HepG2 (cell line): Measurements from ENCODE around the gene TM9SF3. TPM values are rescaled to one million over a fixed set of nuclear protein-coding genes. Genes with fewer than 3 reads are reported as not detected.
A peak's percentile ranks its signal among the peaks of the same experiment; 100 is the strongest.

ENCODE experiments used
- EP300 ChIP-seq, 3 experiments: sonication (generic) in 1 of 3; formaldehyde crosslinking in 1 of 3; IDR thresholded peaks; 2 replicates each; pipeline versions ENCODE4 v1.5.1 to v1.6.1; 2011 to 2020; ENCODE audit warnings: low read depth in 2 of 3, low read length in 2 of 3, borderline replicate concordance in 1 of 3, improper control_type of control experiment in 1 of 3, mild to moderate bottlenecking in 1 of 3, missing genetic modification reagents in 1 of 3, moderate library complexity in 1 of 3
- EZH2 ChIP-seq: conservative IDR thresholded peaks from 2 replicates; pipeline ENCODE4 v1.6.1; 2012; ENCODE audit warnings: mild to moderate bottlenecking, low read depth, low read length, moderate library complexity
- FOXA3 ChIP-seq: IDR thresholded peaks from 2 replicates; pipeline ENCODE4 v1.6.1; 2016; ENCODE audit warnings: missing genetic modification reagents, missing compliant biosample characterization
- FOXK1 ChIP-seq: sonication (generic); formaldehyde crosslinking; IDR thresholded peaks from 2 replicates; pipeline ENCODE4 v1.4.0; 2020; ENCODE audit warnings: low read depth, missing genetic modification reagents, borderline replicate concordance
- FOXP1 ChIP-seq, 2 experiments: fragments of 450-650 bp in 1 of 2; IDR thresholded peaks; 2 replicates each; pipeline ENCODE4 v1.6.1; 2017 to 2018; ENCODE audit warnings: antibody characterized with exemption in 1 of 2
- JARID2 ChIP-seq: sonication (generic); formaldehyde crosslinking; IDR thresholded peaks from 2 replicates; pipeline ENCODE4 v1.8.1; 2023; ENCODE audit warnings: missing genetic modification reagents, inconsistent platforms; ENCODE audit not compliant: insufficient replicate concordance
- KAT2B ChIP-seq: fragments of 150-350 bp; IDR thresholded peaks from 2 replicates; pipeline ENCODE4 v1.6.1; 2014; ENCODE audit warnings: low read depth, low read length, borderline replicate concordance
- KLF16 ChIP-seq, 2 experiments: sonication (generic) in 1 of 2; formaldehyde crosslinking in 1 of 2; IDR thresholded peaks; 2 replicates each; pipeline versions ENCODE4 v1.6.1 to v1.8.0; 2016 to 2023; ENCODE audit warnings: missing genetic modification reagents in 2 of 2, missing compliant biosample characterization in 1 of 2
- NR2C2 ChIP-seq: sonication (generic); formaldehyde crosslinking; IDR thresholded peaks from 2 replicates; pipeline ENCODE4 v1.4.0; 2020; ENCODE audit warnings: missing genetic modification reagents, mild to moderate bottlenecking, moderate library complexity, borderline replicate concordance
- RARA ChIP-seq: IDR thresholded peaks from 2 replicates; pipeline ENCODE4 v1.6.1; 2016; ENCODE audit warnings: missing genetic modification reagents, missing compliant biosample characterization
- SOX13 ChIP-seq, 3 experiments: fragments of 450-650 bp in 1 of 3; sonication (generic) in 1 of 3; formaldehyde crosslinking in 1 of 3; IDR thresholded peaks in 2 of 3; conservative IDR thresholded peaks in 1 of 3; 2 replicates each; pipeline versions ENCODE4 v1.5.0 to v1.6.1; 2016 to 2020; ENCODE audit warnings: antibody characterized with exemption in 1 of 3, mild to moderate bottlenecking in 1 of 3, missing compliant biosample characterization in 1 of 3, missing genetic modification reagents in 1 of 3, moderate library complexity in 1 of 3
- SP5 ChIP-seq: IDR thresholded peaks from 2 replicates; pipeline ENCODE4 v1.6.1; 2016; ENCODE audit warnings: low read depth, borderline replicate concordance
- SRY ChIP-seq: sonication (generic); formaldehyde crosslinking; IDR thresholded peaks from 2 replicates; pipeline ENCODE4 v1.8.0; 2022; ENCODE audit warnings: mild to moderate bottlenecking, missing genetic modification reagents
- TCF7 ChIP-seq: sonication (generic); IDR thresholded peaks from 2 replicates; pipeline ENCODE4 v1.6.1; 2016; ENCODE audit warnings: antibody characterized with exemption, low read depth
- ZNF75D ChIP-seq: sonication (generic); formaldehyde crosslinking; IDR thresholded peaks from 2 replicates; pipeline ENCODE4 v1.8.1; 2023; ENCODE audit warnings: missing genetic modification reagents, mild to moderate bottlenecking, borderline replicate concordance
- polyA plus RNA-seq, 8 experiments: library from polyadenylated mRNA; depleted of rRNA in 3 of 8; stranded (reverse) in 7 of 8; unstranded in 1 of 8; fragments of >200 nt; fragmentation: Illumina TruSeq in 4 of 8; extraction: Trizol in 4 of 8; gene quantifications; 2 replicates each; pipeline versions ENCODE4 v1.2.1 to v1.2.3, GENCODE V29; 2011 to 2016; ENCODE audit warnings: low read depth in 4 of 8, missing spikeins in 1 of 8, mixed read lengths in 1 of 8; ENCODE audit not compliant: insufficient read depth in 1 of 8
- total RNA-seq, 5 experiments: library from RNA; depleted of rRNA; stranded (reverse); fragments of >200 nt; fragmentation: Illumina TruSeq; extraction: Trizol; gene quantifications; 2 replicates each; pipeline ENCODE4 v1.2.3, GENCODE V29; 2016; ENCODE audit warnings: low read depth in 1 of 5
- TF ChIP-seq, protein P1 (sequence below): IDR thresholded peaks from 2 replicates; pipeline ENCODE4 v1.4.0; 2020; ENCODE audit warnings: mild to moderate bottlenecking, missing genetic modification reagents
- TF ChIP-seq, protein P2 (sequence below): sonication (generic); formaldehyde crosslinking; IDR thresholded peaks from 2 replicates; pipeline ENCODE4 v1.4.0; 2020; ENCODE audit warnings: mild to moderate bottlenecking, missing genetic modification reagents

Gene TM9SF3
- total and polyA plus RNA-seq, 2 of the 13 experiments (the other 11 are each of a cell fraction or from before 2014, with no cell fraction given): 43.8 to 120 TPM

- TF ChIP-seq, protein P1, sequence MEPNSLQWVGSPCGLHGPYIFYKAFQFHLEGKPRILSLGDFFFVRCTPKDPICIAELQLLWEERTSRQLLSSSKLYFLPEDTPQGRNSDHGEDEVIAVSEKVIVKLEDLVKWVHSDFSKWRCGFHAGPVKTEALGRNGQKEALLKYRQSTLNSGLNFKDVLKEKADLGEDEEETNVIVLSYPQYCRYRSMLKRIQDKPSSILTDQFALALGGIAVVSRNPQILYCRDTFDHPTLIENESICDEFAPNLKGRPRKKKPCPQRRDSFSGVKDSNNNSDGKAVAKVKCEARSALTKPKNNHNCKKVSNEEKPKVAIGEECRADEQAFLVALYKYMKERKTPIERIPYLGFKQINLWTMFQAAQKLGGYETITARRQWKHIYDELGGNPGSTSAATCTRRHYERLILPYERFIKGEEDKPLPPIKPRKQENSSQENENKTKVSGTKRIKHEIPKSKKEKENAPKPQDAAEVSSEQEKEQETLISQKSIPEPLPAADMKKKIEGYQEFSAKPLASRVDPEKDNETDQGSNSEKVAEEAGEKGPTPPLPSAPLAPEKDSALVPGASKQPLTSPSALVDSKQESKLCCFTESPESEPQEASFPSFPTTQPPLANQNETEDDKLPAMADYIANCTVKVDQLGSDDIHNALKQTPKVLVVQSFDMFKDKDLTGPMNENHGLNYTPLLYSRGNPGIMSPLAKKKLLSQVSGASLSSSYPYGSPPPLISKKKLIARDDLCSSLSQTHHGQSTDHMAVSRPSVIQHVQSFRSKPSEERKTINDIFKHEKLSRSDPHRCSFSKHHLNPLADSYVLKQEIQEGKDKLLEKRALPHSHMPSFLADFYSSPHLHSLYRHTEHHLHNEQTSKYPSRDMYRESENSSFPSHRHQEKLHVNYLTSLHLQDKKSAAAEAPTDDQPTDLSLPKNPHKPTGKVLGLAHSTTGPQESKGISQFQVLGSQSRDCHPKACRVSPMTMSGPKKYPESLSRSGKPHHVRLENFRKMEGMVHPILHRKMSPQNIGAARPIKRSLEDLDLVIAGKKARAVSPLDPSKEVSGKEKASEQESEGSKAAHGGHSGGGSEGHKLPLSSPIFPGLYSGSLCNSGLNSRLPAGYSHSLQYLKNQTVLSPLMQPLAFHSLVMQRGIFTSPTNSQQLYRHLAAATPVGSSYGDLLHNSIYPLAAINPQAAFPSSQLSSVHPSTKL (CRISPR knock-in tag): peak; percentile 72
- no peak for TF ChIP-seq SOX13 (IDR thresholded peaks at IDR 0.05)
- peak in 1 of 2 experiments; percentile 47; a peak in 1 of 4 replicates for TF ChIP-seq SOX13 (CRISPR knock-in tag; conservative IDR thresholded peaks at IDR 0.05 in 1 of 2, IDR thresholded peaks at IDR 0.05 in 1 of 2)
- TF ChIP-seq, protein P2, sequence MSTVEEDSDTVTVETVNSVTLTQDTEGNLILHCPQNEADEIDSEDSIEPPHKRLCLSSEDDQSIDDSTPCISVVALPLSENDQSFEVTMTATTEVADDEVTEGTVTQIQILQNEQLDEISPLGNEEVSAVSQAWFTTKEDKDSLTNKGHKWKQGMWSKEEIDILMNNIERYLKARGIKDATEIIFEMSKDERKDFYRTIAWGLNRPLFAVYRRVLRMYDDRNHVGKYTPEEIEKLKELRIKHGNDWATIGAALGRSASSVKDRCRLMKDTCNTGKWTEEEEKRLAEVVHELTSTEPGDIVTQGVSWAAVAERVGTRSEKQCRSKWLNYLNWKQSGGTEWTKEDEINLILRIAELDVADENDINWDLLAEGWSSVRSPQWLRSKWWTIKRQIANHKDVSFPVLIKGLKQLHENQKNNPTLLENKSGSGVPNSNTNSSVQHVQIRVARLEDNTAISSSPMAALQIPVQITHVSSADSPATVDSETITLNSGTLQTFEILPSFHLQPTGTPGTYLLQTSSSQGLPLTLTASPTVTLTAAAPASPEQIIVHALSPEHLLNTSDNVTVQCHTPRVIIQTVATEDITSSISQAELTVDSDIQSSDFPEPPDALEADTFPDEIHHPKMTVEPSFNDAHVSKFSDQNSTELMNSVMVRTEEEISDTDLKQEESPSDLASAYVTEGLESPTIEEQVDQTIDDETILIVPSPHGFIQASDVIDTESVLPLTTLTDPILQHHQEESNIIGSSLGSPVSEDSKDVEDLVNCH (CRISPR knock-in tag): no peak
- TF ChIP-seq RARA: peak; percentile 86
- TF ChIP-seq JARID2: no peak
- no peak for TF ChIP-seq ZNF75D (CRISPR knock-in tag)
- no peak for TF ChIP-seq KLF16 (CRISPR knock-in tag; IDR thresholded peaks at IDR 0.05)
- peak; percentile 47; the same call in 1 of the 2 replicates for TF ChIP-seq FOXK1 (CRISPR knock-in tag)
- TF ChIP-seq KAT2B: no peak
- no peak for TF ChIP-seq SRY (CRISPR knock-in tag)
- peak; percentile 36; the same call in 1 of the 2 replicates for TF ChIP-seq TCF7
- peak; percentile 45; the same call in 1 of the 2 replicates for TF ChIP-seq SP5 (CRISPR knock-in tag)
- TF ChIP-seq FOXA3 (CRISPR knock-in tag): 0 out of 2 replicates have a peak, but pooled peaks have one; percentile 10
- peak; percentile 46; the same call in 1 of the 2 replicates for TF ChIP-seq NR2C2 (CRISPR knock-in tag)
- peak in 1 of 2 experiments; percentile 36; a peak in 1 of 4 replicates for TF ChIP-seq EP300 (IDR thresholded peaks at IDR 0.05; ENCODE audit: low read depth in 2 of 2, low read length in 2 of 2)
- TF ChIP-seq EP300 (CRISPR knock-in tag; IDR thresholded peaks at IDR 0.05; ENCODE audit: borderline replicate concordance): no peak
- TF ChIP-seq FOXP1 (IDR thresholded peaks at IDR 0.05): no peak
- TF ChIP-seq FOXP1 (CRISPR knock-in tag; IDR thresholded peaks at IDR 0.05): peak; percentile 64
- TF ChIP-seq EZH2: no peak
Observed at GRCh38 chr10:96500050-96500449, 86.8 kb downstream of the TM9SF3 start (continued).
